Right atrium auricular region (tissue), 2 donors: ENCODE data around the gene RAD50. TPM values are rescaled to one million over a fixed set of nuclear protein-coding genes. Genes with fewer than 3 reads are reported as not detected.
"Not testable (repeated sequence)": the region's sequence is repeated elsewhere in the genome, so short reads cannot be mapped to it uniquely, and the experiment has no call there.

Experiments
- DNase-seq: peaks from one replicate; pipeline ENCODE4 v3.0.0-alpha.2; 2019; ENCODE audit warnings: low spot score
- H3K27ac ChIP-seq, 2 donors: fragments of 200-600 bp; sonication (generic); 1 replicate in 1 of 2; 2 replicates in 1 of 2; pipeline ENCODE4 v1.5.1; 2016 to 2019
- H3K27me3 ChIP-seq, 2 donors: fragments of 200-600 bp; sonication (generic); one replicate each; pipeline versions ENCODE4 v1.5.1 to v1.6.0; 2017 to 2019
- H3K36me3 ChIP-seq: fragments of 200-600 bp; sonication (generic); one replicate; pipeline ENCODE4 v1.5.1; 2016
- H3K4me1 ChIP-seq, 2 donors: fragments of 200-600 bp; sonication (generic); one replicate each; pipeline versions ENCODE4 v1.5.1 to v1.6.0; 2017 to 2019
- H3K4me3 ChIP-seq, 2 donors: fragments of 200-600 bp; sonication (generic); 1 replicate in 1 of 2; 2 replicates in 1 of 2; pipeline ENCODE4 v1.5.1; 2017 to 2019; ENCODE audit warnings: mild to moderate bottlenecking in 1 of 2, moderate library complexity in 1 of 2
- H3K9me3 ChIP-seq, 2 donors: fragments of 200-600 bp; sonication (generic); one replicate each; pipeline ENCODE4 v1.5.1; 2019
- total RNA-seq, 2 donors: library from RNA; depleted of rRNA; stranded (reverse); fragments of >200 nt; gene quantifications; one replicate each; pipeline ENCODE4 v1.1.0, GENCODE V29; 2016
- TF ChIP-seq, protein P1 (sequence below), 2 donors: fragments of 200-600 bp; sonication (generic); IDR thresholded peaks; one replicate each; pipeline ENCODE4 v1.5.1; 2019; ENCODE audit warnings: antibody characterized with exemption in 2 of 2

RAD50 gene
- total RNA-seq, 2 donors from 2014 or later, result 11.5 to 18.6 TPM

DNA sequence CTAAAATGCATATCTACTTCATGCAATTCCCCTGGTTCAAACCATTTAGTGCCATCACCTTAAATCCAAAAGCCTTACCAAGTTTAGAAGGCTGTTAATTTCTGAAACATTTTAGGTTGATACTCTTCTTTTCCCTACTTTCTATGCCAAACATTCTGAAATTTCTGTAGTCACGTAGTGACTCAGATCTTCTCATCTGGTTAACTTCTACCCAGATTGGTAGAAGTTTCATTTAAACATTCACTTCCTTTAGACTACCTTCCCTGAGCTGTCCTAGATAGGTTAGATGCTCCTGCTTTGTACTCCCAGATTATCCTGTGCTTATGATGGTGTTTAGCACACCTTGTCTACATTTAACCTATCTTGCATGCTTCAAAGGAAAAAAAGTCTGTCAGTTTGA is 9.9 kb downstream of the RAD50 start:
- Histone ChIP-seq H3K36me3 (peaks cover 20% of the 10 kb centered on the region), H3K27me3 (no peaks in the 10 kb centered on the region), H3K4me3 (no peak overlapping the region), H3K27ac (no peak overlapping the region), H3K9me3 (peaks cover 0 to 13% of the 10 kb centered on the region in 2 donors), H3K4me1 (no peaks in the 10 kb centered on the region)
- DNase-seq, result no peak
- TF ChIP-seq, protein P1, sequence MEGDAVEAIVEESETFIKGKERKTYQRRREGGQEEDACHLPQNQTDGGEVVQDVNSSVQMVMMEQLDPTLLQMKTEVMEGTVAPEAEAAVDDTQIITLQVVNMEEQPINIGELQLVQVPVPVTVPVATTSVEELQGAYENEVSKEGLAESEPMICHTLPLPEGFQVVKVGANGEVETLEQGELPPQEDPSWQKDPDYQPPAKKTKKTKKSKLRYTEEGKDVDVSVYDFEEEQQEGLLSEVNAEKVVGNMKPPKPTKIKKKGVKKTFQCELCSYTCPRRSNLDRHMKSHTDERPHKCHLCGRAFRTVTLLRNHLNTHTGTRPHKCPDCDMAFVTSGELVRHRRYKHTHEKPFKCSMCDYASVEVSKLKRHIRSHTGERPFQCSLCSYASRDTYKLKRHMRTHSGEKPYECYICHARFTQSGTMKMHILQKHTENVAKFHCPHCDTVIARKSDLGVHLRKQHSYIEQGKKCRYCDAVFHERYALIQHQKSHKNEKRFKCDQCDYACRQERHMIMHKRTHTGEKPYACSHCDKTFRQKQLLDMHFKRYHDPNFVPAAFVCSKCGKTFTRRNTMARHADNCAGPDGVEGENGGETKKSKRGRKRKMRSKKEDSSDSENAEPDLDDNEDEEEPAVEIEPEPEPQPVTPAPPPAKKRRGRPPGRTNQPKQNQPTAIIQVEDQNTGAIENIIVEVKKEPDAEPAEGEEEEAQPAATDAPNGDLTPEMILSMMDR (IDR thresholded peaks at IDR 0.05), result no peak

DNA sequence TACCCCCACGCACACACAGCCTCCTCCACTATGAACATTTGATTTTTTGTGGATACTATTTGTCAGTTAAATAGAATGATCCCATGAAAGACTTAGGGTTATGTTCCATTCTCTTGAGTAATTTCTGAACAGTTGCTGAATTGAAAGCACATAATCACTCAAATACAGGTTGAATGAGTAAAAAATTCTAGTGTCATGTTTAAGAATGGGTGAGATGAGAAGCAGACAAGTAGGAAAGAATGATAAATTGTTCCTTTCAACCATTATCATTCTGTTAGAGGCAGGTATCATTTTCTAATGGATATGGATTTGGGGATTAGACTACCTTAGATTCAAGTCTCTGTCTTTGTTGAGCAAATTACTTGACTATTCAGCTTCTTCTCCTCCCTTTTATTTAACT is 19.3 kb downstream of the RAD50 start:
- TF ChIP-seq, protein P1 (IDR thresholded peaks at IDR 0.05), result no peak
- DNase-seq, result no peak
- no peak overlapping the region for H3K4me3 ChIP-seq
- no peak overlapping the region for H3K27ac ChIP-seq
- no peaks in the 10 kb centered on the region for H3K27me3 ChIP-seq
- no peaks in the 10 kb centered on the region for H3K9me3 ChIP-seq
- H3K36me3 ChIP-seq, result peaks cover 43% of the 10 kb centered on the region
- no peaks in the 10 kb centered on the region for H3K4me1 ChIP-seq

DNA sequence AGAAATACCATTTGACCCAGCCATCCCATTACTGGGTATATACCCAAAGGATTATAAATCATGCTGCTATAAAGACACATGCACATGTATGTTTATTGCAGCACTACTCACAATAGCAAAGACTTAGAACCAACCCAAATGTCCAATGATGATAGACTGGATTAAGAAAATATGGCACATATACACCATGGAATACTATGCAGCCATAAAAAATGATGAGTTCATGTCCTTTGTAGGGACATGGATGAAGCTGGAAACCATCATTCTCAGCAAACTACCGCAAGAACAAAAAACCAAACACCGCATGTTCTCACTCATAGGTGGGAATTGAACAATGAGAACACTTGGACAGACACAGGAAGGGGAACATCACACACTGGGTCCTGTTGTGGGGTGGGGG is 27.8 kb downstream of the RAD50 start:
- not testable (repeated sequence) for H3K4me3 ChIP-seq, H3K4me1 ChIP-seq, H3K27ac ChIP-seq, H3K9me3 ChIP-seq, DNase-seq, H3K27me3 ChIP-seq
- H3K36me3 ChIP-seq, result peaks cover 44% of the 10 kb centered on the region

DNA sequence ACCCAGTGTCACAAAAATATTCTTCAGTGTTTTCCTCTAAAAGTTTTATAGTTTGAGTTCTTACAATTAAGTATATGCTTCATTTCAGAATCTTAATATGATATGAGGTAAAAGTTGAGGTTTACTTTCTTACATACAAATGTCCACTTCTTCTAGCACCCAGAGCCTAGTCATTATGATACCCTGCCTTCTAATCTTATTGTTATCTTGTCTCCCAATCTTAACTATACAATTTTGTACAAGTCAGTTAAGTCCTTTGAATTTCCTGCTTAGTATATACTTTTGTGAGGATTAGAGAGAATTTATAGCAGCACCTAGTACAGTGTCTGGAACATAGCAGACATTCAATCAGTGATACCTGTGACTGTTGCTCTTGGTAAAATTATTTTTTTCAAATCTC is 29.3 kb downstream of the RAD50 start:
- no peaks in the 10 kb centered on the region for H3K27me3 ChIP-seq
- no peaks in the 10 kb centered on the region for H3K9me3 ChIP-seq
- H3K4me1 ChIP-seq, result no peaks in the 10 kb centered on the region
- no peak overlapping the region for H3K4me3 ChIP-seq
- TF ChIP-seq, protein P1 (IDR thresholded peaks at IDR 0.05), result no peak
- H3K36me3 ChIP-seq, result peaks cover 53% of the 10 kb centered on the region
- no peak overlapping the region for H3K27ac ChIP-seq
- DNase-seq, result no peak

DNA sequence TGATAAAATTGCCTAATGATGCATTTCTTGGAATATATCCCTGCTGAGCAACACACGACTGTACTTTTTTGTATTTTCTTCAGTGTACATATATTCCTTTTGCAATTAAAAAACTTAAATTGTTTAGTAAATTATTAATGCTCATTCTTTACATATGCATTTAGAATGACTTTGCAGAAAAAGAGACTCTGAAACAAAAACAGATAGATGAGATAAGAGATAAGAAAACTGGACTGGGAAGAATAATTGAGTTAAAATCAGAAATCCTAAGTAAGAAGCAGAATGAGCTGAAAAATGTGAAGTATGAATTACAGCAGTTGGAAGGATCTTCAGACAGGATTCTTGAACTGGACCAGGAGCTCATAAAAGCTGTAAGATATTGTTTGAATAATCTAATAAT is 32.7 kb downstream of the RAD50 start:
- H3K36me3 ChIP-seq, result peaks cover 55% of the 10 kb centered on the region
- H3K27me3 ChIP-seq, result no peaks in the 10 kb centered on the region
- TF ChIP-seq, protein P1 (IDR thresholded peaks at IDR 0.05), result no peak
- no peak overlapping the region for H3K4me3 ChIP-seq
- no peak for DNase-seq
- H3K4me1 ChIP-seq, result no peaks in the 10 kb centered on the region
- no peaks in the 10 kb centered on the region for H3K9me3 ChIP-seq
- no peak overlapping the region for H3K27ac ChIP-seq

DNA sequence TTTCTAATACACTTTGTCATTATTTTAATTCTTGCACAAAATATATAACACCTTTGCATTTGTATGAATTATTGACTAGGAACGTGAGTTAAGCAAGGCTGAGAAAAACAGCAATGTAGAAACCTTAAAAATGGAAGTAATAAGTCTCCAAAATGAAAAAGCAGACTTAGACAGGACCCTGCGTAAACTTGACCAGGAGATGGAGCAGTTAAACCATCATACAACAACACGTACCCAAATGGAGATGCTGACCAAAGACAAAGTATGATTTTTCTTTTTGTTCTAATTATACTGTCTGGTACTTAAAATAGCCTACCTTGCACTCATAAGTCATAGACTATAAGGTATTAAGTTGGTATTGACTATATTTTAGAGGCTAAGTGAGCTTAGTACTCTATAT is 34.4 kb downstream of the RAD50 start:
- no peak overlapping the region for H3K27ac ChIP-seq
- H3K36me3 ChIP-seq, result peaks cover 71% of the 10 kb centered on the region
- no peaks in the 10 kb centered on the region for H3K4me1 ChIP-seq
- H3K27me3 ChIP-seq, result no peaks in the 10 kb centered on the region
- no peaks in the 10 kb centered on the region for H3K9me3 ChIP-seq
- DNase-seq, result no peak
- no peak overlapping the region for H3K4me3 ChIP-seq
- TF ChIP-seq, protein P1 (IDR thresholded peaks at IDR 0.05), result no peak
